Pancreas (tissue), 10 donors: ENCODE measurements around the gene TEX13D. TPM values are rescaled to one million over a fixed set of nuclear protein-coding genes. Genes with fewer than 3 reads are reported as not detected.

ENCODE experiments used
- ATAC-seq, 4 donors: fragments of 200-7000 bp; cut with Tn5 transposase; one replicate each; pipeline versions ENCODE4 v1.8.0 to v1.9.1; 2020; ENCODE audit warnings: mild to moderate bottlenecking in 4 of 4, moderate library complexity in 4 of 4
- DNase-seq, 6 donors: peaks; one replicate each; pipeline ENCODE4 v3.0.0-alpha.2; 2020
- FAIRE-seq: peaks from 2 replicates; lab custom pipeline; 2012; peaks lifted over from hg19 to GRCh38; lab: Jason Lieb, UNC
- H3K27ac ChIP-seq, 4 donors: fragments of 200-600 bp; sonication (generic); 1 replicate in 3 of 4; 2 replicates in 1 of 4; pipeline versions ENCODE4 v1.5.0 to v1.8.0; 2020
- H3K27me3 ChIP-seq, 4 donors: fragments of 200-600 bp; one replicate each; pipeline ENCODE4 v1.8.0; 2021
- H3K36me3 ChIP-seq, 3 donors: fragments of 200-600 bp; sonication (generic) in 1 of 3; one replicate each; pipeline versions ENCODE4 v1.5.0 to v1.8.0; 2020 to 2021
- H3K4me1 ChIP-seq, 3 donors: fragments of 200-600 bp; one replicate each; pipeline ENCODE4 v1.8.0; 2021
- H3K4me3 ChIP-seq, 4 donors: fragments of 200-600 bp; sonication (generic) in 2 of 4; one replicate each; pipeline versions ENCODE4 v1.5.0 to v1.8.0; 2020 to 2021
- H3K9me3 ChIP-seq, 4 donors: fragments of 200-600 bp; one replicate each; pipeline ENCODE4 v1.8.0; 2021
- WGBS, 2 donors: extraction: QIAGEN DNeasy Blood & Tissue Kit; methylation state at CpG; one replicate each; pipeline ENCODE4 v1.1.7; 2013; 5-methylcytosine and 5-hydroxymethylcytosine counted together
- intact Hi-C, 3 donors: fragments of 100-400 bp; cut with DNase I; formaldehyde crosslinking; loops; one replicate each; pipeline versions ENCODE4 v1.11.1 to v1.14.2; 2022
- polyA plus RNA-seq, 2 donors: library from polyadenylated mRNA; stranded (reverse); fragments of 200-250 nt; gene quantifications; one replicate each; pipeline ENCODE4 v1.2.3, GENCODE V29; 2013
- total RNA-seq, 6 donors: library from RNA; stranded (reverse); fragmentation: NEBNext Ultra II Directional in 4 of 6; extraction: Animal tissue kit (Norgen Biotek cat#: 25700) in 4 of 6; gene quantifications; one replicate each; pipeline versions ENCODE4 v1.2.1 to v1.2.4, GENCODE V29; 2021 to 2023
- TF ChIP-seq, protein P1 (sequence below), 4 donors: fragments of 200-600 bp; sonication (generic) in 3 of 4; IDR thresholded peaks; one replicate each; pipeline versions ENCODE4 v1.5.0 to v1.8.0; 2021; ENCODE audit warnings: antibody characterized with exemption in 4 of 4
- donor health status: healthy with polysubstance abuse.
- donor health status: DM: no; HTN: no; CAD: no; lungs with moderate emphysema.
- donor health status: DM: no; HTN: no; CAD: no.
- donor health status: control.
- donor health status: control.
- donor health status: Bipolar disorder and iron deficiency.
- donor health status: DM: yes; HTN: yes; CAD: no.
- donor health status: DM: no; HTN: no; CAD: no.
- donor health status: DM: no; HTN: no; CAD: no.
- donor health status: DM: yes; HTN: yes; CAD: no.

TEX13D gene
- total and polyA plus RNA-seq, 8 donors: 0.02 TPM; not detected in 7

DNA sequence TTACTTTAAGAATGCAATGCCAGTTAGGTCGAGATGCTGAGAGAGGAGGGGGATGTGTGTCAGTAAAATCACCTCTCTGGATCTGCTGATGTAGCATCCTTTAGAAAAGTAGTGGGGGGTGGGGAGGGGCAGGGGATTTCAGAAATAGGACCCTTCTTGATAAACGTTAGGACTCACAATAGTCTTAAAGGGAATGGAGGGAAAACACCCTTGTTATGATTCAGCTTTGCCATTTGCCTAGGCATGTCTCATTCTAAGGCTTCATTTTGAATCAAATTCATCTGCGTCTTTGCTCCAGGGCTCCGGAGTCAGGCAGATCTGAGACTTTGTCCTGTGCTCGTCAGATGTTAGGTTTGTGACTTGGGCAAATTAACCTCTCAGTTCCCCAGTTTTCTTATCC is 14.8 kb downstream of the TEX13D start:
- TF ChIP-seq, protein P1, sequence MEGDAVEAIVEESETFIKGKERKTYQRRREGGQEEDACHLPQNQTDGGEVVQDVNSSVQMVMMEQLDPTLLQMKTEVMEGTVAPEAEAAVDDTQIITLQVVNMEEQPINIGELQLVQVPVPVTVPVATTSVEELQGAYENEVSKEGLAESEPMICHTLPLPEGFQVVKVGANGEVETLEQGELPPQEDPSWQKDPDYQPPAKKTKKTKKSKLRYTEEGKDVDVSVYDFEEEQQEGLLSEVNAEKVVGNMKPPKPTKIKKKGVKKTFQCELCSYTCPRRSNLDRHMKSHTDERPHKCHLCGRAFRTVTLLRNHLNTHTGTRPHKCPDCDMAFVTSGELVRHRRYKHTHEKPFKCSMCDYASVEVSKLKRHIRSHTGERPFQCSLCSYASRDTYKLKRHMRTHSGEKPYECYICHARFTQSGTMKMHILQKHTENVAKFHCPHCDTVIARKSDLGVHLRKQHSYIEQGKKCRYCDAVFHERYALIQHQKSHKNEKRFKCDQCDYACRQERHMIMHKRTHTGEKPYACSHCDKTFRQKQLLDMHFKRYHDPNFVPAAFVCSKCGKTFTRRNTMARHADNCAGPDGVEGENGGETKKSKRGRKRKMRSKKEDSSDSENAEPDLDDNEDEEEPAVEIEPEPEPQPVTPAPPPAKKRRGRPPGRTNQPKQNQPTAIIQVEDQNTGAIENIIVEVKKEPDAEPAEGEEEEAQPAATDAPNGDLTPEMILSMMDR (IDR thresholded peaks at IDR 0.05): no peak
- intact Hi-C loops: no loop called here
- DNase-seq: no peak
- Histone ChIP-seq H3K4me3 (no peak overlapping the region), H3K27me3 (no peaks in the 10 kb centered on the region), H3K9me3 (no peaks in the 10 kb centered on the region), H3K27ac (no peak overlapping the region), H3K36me3 (no peaks in the 10 kb centered on the region), H3K4me1 (no peaks in the 10 kb centered on the region)
- no peak for FAIRE-seq
- no peak for ATAC-seq
- WGBS, 2 donors: 28 to 33% methylated on average over 5 of the region's 5 CpGs

DNA sequence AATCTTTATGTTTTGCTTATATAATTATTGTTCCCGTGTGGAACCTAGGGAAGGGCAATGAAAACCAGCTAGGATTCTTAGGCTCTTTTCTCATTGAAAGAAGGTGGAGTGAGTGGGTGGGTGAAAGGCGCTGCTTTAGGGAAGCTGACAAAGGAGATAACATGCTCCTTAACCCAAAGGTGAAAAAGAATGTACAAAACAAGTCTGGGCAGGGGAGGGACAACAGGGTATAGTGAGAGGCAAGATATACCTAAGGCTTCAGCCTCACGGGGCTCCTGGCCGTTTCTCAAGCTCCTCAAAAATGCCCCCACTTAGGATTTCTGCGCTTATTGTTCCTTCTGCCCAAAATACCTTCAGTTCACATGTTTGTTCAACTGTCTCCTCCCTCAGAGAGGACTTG is 15.7 kb downstream of the TEX13D start:
- Histone ChIP-seq H3K4me1 (no peaks in the 10 kb centered on the region), H3K27me3 (no peaks in the 10 kb centered on the region), H3K9me3 (no peaks in the 10 kb centered on the region), H3K27ac (no peak overlapping the region), H3K36me3 (no peaks in the 10 kb centered on the region), H3K4me3 (no peak overlapping the region)
- FAIRE-seq (no peak), DNase-seq (no peak), ATAC-seq (no peak)
- intact Hi-C loops: no loop called here
- WGBS, 2 donors: 54 to 68% methylated on average over 5 of the region's 5 CpGs
- TF ChIP-seq, protein P1 (IDR thresholded peaks at IDR 0.05): no peak

DNA sequence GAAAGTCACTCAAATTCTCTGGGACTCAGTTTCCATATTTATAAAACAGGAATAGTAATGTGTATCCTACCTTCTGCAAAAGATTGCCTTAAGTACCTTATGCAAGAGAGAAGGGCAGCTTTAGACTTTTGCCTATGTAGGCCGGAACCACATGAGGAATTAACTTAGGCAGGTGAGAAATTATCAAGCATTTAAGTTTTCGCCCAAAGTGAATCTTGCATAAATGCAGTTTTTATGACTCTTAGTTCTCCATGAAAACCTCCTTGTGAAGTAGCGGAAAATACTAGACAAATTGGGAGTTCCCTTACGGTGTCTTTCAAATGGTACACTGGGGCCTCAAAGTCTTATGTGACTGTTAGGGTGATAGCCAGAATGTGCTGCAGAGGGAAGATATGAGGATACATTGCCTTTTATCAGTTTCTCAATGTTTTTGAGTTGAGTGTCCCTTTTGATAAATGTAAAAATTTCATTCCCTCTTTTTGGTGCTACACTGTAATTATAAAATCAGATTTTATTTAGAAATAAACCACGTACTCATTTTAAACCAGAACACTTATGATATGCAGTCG is 16.5 kb downstream of the TEX13D start:
- ATAC-seq (no peak), FAIRE-seq (no peak), DNase-seq (no peak)
- no peak overlapping the region for H3K4me3 ChIP-seq
- H3K9me3 ChIP-seq: no peaks in the 10 kb centered on the region
- TF ChIP-seq, protein P1 (IDR thresholded peaks at IDR 0.05): no peak
- H3K36me3 ChIP-seq: no peaks in the 10 kb centered on the region
- intact Hi-C loops: no loop called here
- H3K4me1 ChIP-seq: no peaks in the 10 kb centered on the region
- H3K27me3 ChIP-seq: no peaks in the 10 kb centered on the region
- no peak overlapping the region for H3K27ac ChIP-seq
- 89 to 93% methylated on average over 6 of the region's 6 CpGs for WGBS, 2 donors

GRCh38 chrX:124354648-124355047 is 22.2 kb downstream of the TEX13D start:
- no peaks in the 10 kb centered on the region for H3K27me3 ChIP-seq
- H3K27ac ChIP-seq: no peak overlapping the region
- intact Hi-C loops: no loop called here
- no peak overlapping the region for H3K4me3 ChIP-seq
- ATAC-seq (no peak), DNase-seq (no peak), FAIRE-seq (peak; percentile 88)
- no peaks in the 10 kb centered on the region for H3K36me3 ChIP-seq
- H3K9me3 ChIP-seq: no peaks in the 10 kb centered on the region
- 27 to 48% methylated on average over 2 of the region's 2 CpGs for WGBS, 2 donors
- H3K4me1 ChIP-seq: no peaks in the 10 kb centered on the region
- TF ChIP-seq, protein P1 (IDR thresholded peaks at IDR 0.05): no peak

- 42 to 53% methylated on average over 3 of the region's 3 CpGs for WGBS, 2 donors
- H3K9me3 ChIP-seq: no peaks in the 10 kb centered on the region
- H3K4me3 ChIP-seq: no peak overlapping the region
- no peaks in the 10 kb centered on the region for H3K27me3 ChIP-seq
- DNase-seq (no peak), ATAC-seq (no peak), FAIRE-seq (peak; percentile 49)
- no peaks in the 10 kb centered on the region for H3K36me3 ChIP-seq
- TF ChIP-seq, protein P1 (IDR thresholded peaks at IDR 0.05): no peak
- no peaks in the 10 kb centered on the region for H3K4me1 ChIP-seq
- intact Hi-C loops: no loop called here
- H3K27ac ChIP-seq: no peak overlapping the region
These were observed 26.4 kb downstream of the TEX13D start for GRCh38 chrX:124358800-124359383.
